CD4-positive, alpha-beta T cell treated with Interleukin-10 for 1 hour (primary cell): ENCODE data around the gene USH2A.

ENCODE experiments used
- DNase-seq: peaks from one replicate; pipeline ENCODE4 v3.0.0-alpha.2; 2020

USH2A gene

DNA sequence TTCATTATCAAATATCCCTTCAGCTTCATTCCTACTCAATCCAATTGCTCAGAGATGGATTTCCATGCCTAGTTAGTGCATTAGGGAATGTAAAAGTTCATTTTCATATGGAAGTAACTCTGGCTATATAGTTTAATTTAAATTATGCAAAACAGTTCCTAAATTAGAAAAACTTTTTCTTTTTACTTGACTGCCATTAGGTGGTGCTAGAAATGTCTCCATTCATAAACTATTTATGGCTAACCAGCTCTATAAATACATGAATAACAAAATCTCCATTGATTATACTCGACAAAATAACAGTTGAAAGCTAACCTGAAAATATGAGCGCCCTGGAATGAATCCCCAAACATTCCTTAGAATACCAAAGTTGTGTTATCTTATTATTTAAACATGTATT, 311.4 kb downstream of the USH2A start:
- no peak for DNase-seq

DNA sequence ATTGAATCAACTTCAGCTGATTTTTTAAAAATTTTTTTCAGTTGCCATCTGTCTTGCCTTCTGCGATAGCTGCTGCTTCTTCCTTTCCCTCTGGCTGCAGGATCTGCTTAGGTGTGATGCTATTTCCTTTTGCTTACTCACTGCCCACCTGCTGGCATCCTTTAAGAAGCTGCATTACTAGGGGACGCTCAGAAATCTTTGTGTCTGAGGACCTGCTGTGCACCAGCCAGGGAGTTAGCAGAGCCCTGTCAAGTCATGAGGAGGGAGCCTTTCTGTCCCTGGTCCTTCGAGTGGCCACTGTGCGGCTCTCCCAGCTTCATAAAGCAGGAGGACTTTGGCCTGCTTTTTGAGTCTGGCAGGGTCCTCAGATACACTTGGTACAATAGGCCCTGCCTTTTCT, 327.8 kb downstream of the USH2A start:
- DNase-seq, result no peak

DNA sequence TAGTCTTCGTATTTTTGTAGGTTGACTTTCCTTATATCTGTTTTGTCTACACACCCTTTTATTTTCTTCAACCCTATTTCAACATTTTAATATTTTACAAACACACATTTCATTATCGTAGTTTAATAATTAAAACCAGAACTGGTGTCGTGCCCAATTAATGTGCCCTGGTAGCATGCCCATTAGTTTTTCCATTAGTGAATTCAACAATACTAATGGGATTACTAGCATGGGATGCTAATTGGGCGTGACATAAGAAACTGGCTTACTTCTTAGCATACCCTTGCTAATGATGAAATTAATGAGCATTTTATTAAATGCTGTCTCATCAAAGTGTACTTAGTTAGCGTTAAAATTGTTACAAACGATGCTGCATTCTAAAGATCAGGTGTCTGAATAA, 332.7 kb downstream of the USH2A start:
- DNase-seq, result no peak

DNA sequence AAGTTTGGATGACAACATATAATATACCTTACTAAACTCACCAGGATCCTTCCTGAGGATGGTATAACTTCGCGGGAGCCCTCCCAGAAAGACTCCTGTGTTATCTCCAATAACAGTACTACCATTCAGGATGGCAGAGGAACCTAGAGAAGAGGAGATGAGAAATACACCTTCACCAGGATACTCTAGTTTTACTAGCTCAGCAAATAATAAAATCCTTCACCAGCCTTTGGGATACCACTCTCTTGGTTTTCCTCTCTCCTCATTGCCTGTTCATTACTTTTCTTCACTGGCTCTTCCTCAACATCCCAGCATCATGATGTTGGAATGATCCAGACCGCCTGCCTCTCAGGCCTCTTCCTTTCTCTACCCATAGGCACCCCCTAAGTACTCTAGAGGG, 336.6 kb downstream of the USH2A start:
- DNase-seq, result no peak

DNA sequence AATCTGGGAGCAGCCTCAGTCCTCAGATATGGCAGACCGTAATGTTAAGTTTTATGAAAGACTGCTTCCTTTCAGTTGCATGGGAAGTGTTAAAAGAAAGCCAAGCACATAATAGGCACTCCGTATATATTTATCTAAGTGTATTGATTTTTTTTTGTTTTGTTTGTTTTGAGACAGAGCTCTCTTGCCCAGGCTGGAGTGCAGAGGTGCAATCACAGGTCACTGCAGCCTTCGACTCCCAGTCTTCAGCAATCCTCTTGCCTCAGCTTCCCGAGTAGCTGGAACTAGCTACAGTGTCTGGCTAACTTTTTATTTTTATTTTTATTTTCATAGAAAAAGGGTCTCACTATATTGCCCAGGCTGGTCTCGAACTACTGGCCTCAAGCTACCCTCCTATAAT, 341.8 kb downstream of the USH2A start:
- DNase-seq, result no peak

DNA sequence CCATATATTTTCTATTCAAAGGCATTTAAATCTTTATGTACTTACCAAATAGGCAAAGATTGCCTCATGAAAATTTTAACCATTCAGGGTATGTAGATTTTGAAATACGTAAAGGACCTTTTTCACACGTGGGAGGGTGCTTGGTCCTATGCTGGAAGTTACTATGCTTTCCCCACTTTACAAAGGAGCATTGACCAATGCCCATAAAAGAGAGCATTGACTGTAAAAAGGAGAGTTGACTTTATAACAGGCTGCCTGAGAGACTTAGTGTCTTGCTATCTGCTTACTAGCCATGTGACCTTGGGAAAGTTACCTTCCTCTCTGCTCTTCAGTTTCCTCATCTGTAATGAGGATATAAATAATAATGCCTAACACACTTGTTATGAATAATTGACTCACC, 346.5 kb downstream of the USH2A start:
- DNase-seq, result no peak

DNA sequence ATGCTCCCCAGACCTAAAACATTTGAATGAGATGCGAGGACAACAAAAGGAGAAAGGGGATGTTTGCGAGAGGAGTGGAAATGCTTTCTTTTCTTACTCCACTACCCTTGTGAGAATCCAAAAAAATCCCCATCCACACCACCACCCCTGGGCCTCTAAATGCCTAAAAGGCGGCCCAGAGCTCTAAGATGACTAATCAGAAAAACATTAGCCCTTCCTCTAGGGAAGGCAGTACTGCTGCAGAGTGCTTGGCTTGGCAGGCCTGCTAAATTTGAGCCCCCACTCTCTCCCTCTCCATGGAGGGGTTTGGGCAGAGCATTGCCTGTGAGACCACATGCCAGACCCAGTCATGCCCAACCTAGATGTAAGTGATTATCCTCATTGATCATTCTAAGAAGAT, 347.9 kb downstream of the USH2A start:
- no peak for DNase-seq

DNA sequence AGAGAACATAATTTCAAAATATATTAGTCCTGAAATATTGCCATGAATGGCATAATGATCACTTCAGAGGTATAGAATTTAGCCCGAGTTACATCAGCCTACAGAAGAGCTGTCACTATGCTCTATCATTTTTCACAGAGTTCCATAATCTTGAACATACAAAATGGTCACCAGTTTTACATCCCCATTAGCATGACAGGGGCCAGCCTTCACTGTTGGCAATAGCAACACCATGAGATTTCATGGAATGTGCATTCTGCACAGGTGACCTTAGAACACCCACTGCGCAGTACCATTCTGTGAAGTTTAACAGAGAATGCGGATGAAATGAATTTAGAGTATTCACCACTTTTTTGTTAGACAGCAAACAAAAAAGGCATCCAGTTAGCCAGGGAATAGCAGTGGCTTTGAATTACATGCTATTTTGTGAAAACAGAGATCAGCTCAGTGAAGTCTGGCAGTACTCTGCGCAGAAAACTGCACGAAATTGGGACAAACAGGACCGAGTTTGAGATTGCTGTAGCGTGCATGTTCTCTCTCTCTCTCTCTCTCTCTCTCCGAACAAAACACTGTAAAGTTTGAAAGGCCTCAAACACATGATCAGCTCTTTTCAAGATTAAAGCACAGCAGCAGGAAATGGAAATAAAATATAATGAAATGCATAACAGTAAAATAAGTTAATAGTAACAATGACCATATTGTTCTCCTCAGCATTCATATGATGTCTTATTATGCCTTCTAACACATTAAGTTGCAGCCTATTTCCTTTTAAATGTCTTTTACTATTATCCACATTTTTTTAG, 349.3 kb downstream of the USH2A start:
- DNase-seq, result no peak

DNA sequence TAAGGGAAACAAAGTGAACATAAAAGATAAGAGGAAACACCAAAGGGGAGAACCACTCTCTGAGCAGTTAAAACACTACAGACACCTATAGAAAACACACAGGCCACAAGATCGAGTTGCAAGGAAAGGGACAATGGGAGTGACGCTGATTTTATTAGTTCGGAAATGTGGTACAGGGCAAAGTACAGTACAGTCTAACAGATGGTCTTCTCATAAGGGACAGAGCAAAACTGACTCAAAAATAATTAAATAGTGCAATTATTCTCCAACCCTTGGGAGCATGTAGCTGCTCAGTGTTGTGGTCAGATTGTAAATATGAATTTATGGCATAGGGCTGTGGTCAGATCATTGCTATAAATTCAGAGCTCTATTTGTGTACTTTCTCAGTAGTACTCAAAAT, 352.0 kb downstream of the USH2A start:
- no peak for DNase-seq

DNA sequence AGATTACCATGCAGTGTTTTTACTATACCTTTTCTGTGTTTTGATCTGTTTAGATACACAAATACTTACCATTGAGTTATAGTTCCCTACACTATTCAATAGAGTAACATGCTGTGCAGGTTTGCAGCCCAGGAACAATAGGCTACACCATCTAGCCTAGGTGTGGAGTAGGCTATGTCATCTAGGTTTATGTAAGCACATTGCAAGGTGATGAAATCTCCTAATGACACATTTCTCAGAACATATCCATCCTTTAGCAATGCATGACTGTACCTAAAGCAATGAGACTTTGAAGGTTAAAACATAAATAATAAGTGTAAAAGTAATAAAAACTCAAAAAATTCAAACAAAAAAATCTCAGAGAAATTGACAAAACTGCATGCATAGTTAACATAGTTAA, 358.6 kb downstream of the USH2A start:
- no peak for DNase-seq

DNA sequence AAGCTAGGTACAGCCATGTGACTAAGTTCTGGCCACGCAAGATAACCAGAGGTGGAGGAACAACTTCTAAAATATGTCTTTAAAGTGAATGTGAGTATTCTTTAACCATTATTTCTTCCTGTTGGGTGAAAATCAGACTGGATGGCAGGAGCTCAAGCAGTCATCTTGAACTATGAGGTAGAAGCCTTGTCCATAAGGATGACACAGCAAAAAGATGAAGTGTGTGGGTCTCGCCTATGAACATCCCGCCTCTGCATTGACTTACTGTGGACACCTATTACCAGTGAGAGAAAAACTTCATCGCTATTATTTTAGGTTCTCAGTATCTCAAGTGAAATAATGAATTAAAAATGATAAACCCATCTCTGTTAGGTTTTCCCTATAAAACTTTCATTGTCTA, 365.3 kb downstream of the USH2A start:
- no peak for DNase-seq

DNA sequence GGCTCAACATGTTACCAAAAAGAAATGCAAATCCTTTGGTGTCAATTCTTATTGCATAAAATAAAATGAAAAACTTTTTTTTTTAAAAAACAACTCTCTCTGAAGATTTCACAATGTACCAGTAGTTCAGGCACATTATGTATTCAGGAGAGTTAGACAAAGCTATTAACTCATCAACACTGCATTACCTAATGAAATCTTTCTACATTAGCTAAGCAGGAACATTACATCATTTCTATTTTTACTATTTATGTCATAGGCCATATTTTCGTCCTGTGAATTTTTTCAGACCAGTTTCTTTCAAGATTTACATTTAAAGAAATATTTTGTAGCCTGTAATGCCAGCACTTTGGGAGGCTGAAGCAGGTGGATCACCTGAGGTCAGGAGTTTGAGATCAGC, 366.2 kb downstream of the USH2A start:
- no peak for DNase-seq

DNA sequence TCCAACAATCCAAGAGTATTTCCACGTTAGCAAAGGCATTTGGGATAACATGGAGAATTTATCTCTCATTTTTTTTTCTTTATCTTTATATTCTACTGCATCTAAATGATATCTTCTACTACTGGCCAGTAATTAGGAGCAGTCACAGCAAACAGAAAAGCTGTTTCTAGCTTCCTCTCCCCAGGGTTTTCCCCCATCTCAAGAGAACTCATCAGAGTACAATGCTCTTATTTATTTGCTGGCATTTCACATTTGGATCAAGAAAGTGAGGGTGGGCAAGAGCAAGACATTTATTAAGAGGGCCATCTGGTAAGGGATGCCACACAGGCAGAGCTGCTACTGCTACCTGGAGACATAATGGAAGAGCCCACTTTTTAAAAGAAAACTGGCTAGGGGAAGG, 368.2 kb downstream of the USH2A start:
- no peak for DNase-seq

DNA sequence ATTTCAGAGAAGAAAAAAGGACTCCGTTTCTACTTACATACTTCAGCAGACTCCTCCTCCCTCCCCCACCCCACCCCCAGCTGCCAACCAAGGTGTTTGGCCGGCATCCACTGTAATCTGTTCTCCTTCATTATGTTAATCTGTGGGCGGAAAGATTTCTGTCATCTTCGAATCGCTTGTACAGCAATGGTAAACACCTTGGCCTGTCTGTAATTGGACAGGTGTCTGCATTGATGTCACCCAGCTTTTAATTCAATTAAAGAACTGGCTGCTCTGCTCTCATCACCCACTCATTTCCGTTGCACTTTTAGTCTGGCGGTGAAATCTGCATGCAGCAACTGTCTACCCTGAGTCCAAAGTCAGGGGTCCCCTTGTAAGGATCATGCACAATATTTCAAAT, 368.6 kb downstream of the USH2A start:
- DNase-seq, result no peak

DNA sequence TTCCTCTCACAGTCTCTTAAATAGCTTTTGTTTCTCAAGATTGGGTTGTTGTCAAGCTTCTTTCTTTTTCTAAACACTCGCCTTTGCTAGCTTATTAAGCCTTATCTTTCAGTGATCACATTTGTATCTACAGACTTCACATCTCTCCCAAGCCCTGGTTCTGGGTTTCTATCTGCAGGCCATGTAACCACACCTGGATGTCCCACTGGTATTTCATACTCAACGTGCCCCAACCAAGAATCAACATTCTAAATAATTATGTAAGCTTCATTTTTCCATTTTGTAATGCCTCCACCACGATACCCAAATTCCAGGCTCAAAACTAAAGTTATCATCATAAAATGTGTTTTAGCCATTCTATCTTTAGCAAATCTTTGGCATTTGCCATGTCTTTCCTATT, 372.2 kb downstream of the USH2A start:
- DNase-seq, result no peak

DNA sequence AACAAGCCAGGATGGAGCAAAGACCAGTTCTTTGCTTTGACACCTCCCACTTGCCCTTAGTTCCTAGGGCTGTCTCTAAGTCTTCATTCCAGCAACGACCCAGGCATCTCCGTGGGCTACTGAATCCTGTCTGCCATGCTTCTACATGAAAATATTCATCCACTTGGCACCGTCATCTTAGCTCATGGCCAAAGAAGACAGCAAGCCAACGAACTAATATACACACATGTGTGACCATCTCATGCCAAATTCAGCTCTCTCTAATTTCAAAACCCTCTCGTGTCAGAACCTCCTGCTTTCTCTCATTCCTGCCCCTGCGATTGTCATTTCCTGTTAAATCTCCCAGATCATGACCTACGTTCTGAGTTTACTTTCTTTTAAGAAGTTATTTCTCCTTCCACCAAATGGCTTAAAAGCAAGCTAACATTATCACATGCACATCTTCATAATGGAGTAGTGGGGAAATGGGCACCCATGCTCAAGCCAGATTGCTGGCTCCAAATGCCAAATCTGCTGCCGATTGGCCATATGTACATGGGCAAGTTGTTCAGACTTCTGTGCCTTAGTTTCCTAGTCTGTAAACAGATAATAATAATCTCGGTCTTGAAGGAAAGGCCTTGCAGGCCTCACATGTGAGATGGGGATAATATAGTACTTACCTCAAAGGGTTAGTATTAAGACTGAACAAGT, 373.4 kb downstream of the USH2A start:
- no peak for DNase-seq

DNA sequence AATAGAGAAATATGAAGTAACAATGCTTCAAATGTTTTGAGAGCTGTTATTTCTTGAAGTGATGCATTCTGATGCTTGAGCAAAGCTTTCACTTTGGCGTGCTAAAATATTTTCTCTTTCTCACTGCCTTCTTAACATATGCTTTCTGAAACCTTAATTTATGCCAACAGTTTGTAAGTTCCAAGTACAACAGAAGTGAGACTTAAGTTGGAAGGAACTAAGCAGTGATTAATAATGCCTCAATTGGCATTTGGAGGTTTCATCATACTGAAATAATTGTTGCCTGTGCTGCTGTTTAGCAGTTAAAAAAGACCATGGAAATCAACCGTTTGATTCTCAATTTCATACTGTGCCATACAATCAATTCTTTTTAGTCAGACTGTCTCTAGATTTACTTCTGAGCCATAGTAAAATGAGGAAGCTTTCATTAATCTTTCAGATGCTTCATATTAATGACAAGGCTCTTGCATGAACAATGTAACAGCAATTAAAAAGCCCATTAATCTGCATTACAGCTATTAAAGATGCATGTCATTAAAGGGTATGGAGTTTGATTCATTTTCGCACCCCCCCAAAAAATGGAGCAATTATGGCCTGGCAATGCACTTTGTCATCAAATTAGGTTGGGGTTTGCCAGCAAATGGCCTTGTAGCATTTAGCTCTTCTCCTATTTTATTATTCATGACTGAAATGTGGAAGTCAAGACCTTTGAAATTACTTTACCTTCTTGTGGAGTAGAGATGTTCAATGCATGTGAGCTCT, 375.3 kb downstream of the USH2A start:
- no peak for DNase-seq

DNA sequence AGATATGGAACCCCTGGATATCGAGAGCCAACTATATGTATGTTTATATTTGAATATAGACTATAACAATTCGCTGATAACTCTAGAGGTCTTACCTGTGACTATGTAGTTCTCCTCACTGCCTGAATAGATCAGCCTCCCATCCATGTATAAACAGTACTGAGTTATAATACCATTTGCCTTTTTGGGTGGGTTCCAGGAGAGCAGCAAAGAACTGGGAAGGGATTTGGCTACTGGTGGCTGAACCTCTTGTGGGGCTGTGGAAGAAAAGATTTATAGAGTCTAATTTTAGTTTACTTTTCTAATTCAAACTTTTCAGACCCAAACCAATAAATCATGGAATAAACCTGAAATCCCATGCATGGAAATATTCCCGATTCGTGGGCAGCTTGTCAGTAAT, 376.9 kb downstream of the USH2A start:
- no peak for DNase-seq

DNA sequence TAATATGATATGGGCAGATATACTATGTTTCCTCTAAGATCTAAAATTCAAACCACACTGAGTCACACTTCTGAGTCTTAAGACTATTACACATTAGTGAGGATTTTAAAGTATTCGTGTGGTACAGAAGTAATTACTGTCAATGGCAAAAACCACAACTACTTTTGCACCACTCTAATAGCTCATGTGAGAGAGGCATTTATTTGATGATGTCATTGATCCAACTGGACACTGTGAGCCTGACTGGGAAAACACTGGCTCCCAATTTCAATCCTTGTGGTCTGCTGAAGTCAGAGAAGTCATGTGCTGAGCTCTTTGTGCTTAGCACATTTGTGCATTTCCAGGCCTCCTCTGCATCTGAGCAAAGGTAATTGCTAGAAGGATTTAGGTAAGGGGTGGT, 377.8 kb downstream of the USH2A start:
- no peak for DNase-seq

DNA sequence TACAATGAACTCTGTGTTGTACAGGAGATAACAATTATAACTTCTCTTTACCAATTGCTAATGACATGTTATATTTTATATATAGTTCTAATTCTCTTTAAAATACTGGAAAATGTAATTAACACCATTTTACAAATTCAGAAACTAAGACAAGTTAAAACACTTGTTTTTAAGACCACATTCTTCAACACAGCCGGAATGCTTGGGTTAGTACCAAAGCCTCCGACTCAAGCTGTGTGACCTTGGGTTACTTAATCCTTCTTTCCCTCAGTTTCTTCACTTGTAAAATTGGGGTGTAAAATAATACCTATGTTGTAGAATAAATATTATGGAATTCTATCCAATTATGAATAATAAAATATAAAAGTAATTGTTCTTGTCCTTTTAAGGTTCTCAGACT, 378.7 kb downstream of the USH2A start:
- DNase-seq, result no peak

DNA sequence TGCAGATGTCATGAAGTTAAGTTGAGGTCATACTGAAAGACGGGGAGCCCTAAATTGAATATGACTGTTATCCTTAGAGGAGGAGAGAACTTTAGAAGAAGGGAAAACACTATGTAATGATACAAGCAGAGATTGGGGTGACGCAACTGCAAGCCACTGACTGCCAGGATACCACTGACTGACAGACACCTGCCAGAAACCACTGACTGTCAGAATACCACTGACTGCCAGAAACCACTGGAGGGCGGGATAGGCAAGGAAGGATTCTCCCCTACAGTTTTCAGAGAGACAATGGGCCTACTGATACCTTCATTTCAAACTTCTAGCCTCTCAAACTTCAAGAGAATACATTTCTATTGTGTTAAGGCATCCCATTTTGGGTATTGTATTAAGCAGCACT, 388.7 kb downstream of the USH2A start:
- DNase-seq, result no peak

DNA sequence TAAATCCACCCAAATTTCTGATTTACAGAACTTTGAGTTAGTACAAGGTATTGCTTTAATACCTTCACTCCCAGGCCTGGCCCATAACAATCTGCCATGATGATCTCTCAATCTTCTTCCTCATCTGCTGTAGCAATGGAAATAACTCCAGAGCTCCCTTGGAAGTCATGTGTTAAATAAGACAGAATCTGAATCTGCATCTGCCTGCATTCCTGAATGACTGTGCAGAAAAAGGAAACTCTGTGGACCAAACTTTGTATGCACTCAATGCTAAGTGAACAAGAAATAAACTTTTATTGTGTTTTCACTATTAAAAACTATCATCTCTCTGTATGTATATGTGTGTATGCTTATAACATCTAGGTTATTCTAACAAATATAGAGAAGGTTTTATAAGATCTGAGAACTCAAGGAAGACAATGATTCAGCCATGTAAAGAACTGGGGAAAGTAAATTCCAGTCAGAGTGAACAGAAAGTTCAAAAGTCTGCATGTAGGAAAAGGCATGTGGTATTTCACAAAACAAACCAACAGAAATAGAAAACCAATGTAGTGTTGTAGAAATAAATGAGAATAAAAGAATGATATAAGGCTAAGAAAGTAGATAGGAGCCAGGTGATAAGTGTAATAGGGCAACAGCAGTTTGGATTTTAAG, 390.2 kb downstream of the USH2A start:
- DNase-seq, result no peak

DNA sequence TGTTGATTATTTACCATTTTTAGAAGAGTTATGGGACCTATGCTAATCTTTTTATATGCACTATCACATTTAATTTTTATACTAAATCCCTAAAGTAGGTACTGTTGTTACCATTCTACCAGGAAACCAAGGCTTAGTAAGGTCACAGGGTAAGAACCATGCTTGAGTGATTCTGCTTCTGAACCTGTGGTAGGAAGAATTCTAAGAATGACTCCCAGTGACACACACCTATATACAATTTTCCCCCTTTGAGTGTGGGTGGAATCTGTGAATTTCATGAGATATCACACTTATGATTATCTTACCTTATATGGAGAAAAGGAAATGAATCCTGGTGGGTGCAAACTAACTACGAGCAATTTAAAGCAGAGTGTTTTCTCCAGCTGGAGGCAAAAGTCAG, 391.0 kb downstream of the USH2A start:
- DNase-seq, result no peak

DNA sequence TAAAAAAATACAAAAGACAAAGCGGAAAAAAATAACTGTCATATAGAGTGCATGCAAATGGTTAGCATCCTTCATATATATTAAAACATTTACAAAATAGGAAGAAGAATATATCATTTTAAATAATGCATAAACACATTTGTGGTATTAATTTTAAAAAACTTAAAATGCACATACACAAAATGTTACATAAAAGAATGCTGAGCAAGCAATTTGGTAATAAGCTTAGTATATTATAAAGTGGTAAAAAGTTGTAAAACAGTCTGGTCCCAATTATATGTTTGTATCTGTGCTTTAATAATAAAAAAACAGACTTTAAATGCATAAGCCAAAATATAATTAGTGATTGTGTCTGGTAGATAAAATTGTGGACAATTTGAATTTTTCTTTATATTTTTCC, 394.6 kb downstream of the USH2A start:
- no peak for DNase-seq
